HUES48 (cell line): Measurements from ENCODE around the gene NMRK1.
A peak's percentile ranks its signal among the peaks of the same experiment; 100 is the strongest.

Source experiments
- H3K27ac ChIP-seq: one replicate; pipeline ENCODE4 v1.7.0; 2013; ENCODE audit warnings: low read depth, low read length, inconsistent platforms
- H3K27me3 ChIP-seq: 2 replicates; pipeline ENCODE4 v1.6.1; 2013; ENCODE audit warnings: mild to moderate bottlenecking, low read length; ENCODE audit not compliant: control insufficient read depth, insufficient read depth
- H3K36me3 ChIP-seq: 2 replicates; pipeline ENCODE4 v1.6.1; 2013; ENCODE audit warnings: low read length; ENCODE audit not compliant: control insufficient read depth, insufficient read depth
- H3K4me1 ChIP-seq: 2 replicates; pipeline ENCODE4 v1.6.1; 2013; ENCODE audit warnings: mild to moderate bottlenecking, low read length; ENCODE audit not compliant: control insufficient read depth, insufficient read depth
- H3K4me3 ChIP-seq: 2 replicates; pipeline ENCODE4 v1.5.1; 2013; ENCODE audit warnings: mild to moderate bottlenecking, low read depth, low read length
- H3K9ac ChIP-seq: 2 replicates; pipeline ENCODE4 v1.6.1; 2013; ENCODE audit warnings: mild to moderate bottlenecking, low read depth, low read length, moderate library complexity
- H3K9me3 ChIP-seq: 2 replicates; pipeline ENCODE4 v1.6.1; 2013; ENCODE audit warnings: low read length; ENCODE audit not compliant: control insufficient read depth, insufficient read depth

NMRK1 gene

GRCh38 chr9:75087824-75088645 is at the start of gene NMRK1, which contains the start of gene OSTF1:
TSS of gene NMRK1 (minus strand) at chr9:75088155. CDS start at chr9:75083115, 5,040 bp downstream.
TSS of gene OSTF1 (plus strand) at chr9:75088514. CDS start at chr9:75088693, 179 bp downstream.
- Histone ChIP-seq H3K36me3 (no peaks in the 10 kb centered on the region), H3K27ac (peak within 1 kb of the TSS; percentile 80), H3K9ac (peak within 1 kb of the TSS; percentile 74), H3K9me3 (no peaks in the 10 kb centered on the region), H3K4me1 (peaks cover 29% of the 10 kb centered on the region), H3K27me3 (no peaks in the 10 kb centered on the region; the same call in 1 of the 2 replicates), H3K4me3 (peak within 1 kb of the TSS; percentile 74)

GRCh38 chr9:75134495-75134894 is 46.5 kb upstream of the NMRK1 start:
- Histone ChIP-seq H3K9ac (no peak overlapping the region), H3K36me3 (no peaks in the 10 kb centered on the region), H3K4me3 (no peak overlapping the region), H3K4me1 (peaks cover 8% of the 10 kb centered on the region), H3K27ac (no peak overlapping the region), H3K9me3 (no peaks in the 10 kb centered on the region), H3K27me3 (no peaks in the 10 kb centered on the region)

DNA sequence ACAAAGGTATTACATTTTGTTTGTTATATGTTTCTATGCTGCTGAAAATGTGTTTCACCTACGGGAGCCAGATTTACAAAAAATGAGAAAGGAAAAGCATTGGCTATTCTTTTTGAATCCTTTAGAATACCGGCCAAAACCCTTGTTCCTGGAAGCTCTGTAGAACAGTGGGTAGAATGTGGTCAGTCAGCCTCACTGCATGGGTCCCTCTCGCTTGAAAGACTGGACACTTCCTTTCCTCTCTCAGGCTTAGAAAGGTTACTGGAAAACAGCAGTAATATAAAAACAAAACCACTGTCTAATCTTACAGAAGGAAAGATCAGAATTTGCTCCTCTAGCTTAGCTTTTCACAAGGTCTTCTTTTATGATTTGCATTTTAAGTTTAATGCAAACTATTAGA is 45.4 kb upstream of the NMRK1 start:
- no peaks in the 10 kb centered on the region for H3K9me3 ChIP-seq
- H3K27ac ChIP-seq, result no peak overlapping the region
- no peak overlapping the region for H3K4me3 ChIP-seq
- H3K9ac ChIP-seq, result no peak overlapping the region
- H3K36me3 ChIP-seq, result no peaks in the 10 kb centered on the region
- H3K4me1 ChIP-seq, result peaks cover 11% of the 10 kb centered on the region
- H3K27me3 ChIP-seq, result no peaks in the 10 kb centered on the region

DNA sequence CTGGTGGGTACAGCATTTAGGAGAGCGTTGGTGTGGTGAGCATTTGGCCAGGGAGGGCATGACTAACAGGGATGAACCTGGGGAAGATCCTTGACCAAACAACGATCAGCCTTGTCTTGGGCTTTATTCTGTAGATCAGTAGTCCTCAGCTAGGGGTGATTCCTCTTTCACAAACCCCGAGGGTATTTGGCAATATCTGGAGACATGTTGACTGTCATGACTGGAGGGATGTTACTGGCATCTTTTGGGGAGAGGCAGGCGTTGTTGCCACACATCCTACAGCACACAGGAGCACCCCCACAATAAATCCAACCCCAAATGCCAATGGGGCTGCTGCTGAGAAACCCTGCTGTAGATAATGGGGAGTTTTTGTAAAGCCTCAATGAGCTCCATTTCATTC is 44.3 kb upstream of the NMRK1 start:
- Histone ChIP-seq H3K9me3 (no peaks in the 10 kb centered on the region), H3K27me3 (no peaks in the 10 kb centered on the region), H3K9ac (no peak overlapping the region), H3K36me3 (no peaks in the 10 kb centered on the region), H3K27ac (no peak overlapping the region), H3K4me3 (no peak overlapping the region), H3K4me1 (peaks cover 11% of the 10 kb centered on the region)

- no peaks in the 10 kb centered on the region for H3K36me3 ChIP-seq
- no peak overlapping the region for H3K4me3 ChIP-seq
- H3K27me3 ChIP-seq, result no peaks in the 10 kb centered on the region
- H3K9me3 ChIP-seq, result no peaks in the 10 kb centered on the region
- H3K27ac ChIP-seq, result no peak overlapping the region
- peaks cover 11% of the 10 kb centered on the region for H3K4me1 ChIP-seq
- no peak overlapping the region for H3K9ac ChIP-seq
Observed at GRCh38 chr9:75131700-75132099, 43.7 kb upstream of the NMRK1 start.

DNA sequence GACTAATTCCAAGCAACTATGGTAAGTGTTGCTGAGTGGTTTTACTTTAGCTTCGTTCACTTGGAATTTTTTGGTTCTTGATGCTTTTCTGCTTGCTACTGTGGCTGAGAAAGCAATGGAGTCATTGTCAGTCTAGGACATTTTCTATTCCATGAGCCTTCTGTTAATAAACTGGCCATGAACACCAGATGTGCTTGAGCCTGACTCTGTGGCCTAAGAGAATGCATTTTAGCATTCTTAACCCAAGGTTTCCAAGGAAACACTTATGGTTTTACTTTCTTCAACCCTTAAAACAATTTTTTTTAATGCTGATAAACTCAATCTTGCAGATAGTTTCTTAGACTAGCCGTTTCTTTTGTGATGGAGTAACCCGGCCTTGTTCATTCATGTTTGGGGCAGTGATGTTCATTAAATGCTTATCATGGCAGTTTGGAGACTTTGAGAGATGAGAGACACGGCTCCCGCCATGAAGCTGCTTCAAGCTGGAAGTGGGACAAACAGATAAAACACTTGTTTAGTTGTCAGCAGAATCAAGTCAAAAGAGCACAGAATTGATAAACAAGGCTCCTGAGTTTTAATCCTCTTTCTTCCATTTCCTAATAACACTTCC is 42.8 kb upstream of the NMRK1 start:
- no peaks in the 10 kb centered on the region for H3K36me3 ChIP-seq
- H3K9ac ChIP-seq, result no peak overlapping the region
- peaks cover 11% of the 10 kb centered on the region for H3K4me1 ChIP-seq

DNA sequence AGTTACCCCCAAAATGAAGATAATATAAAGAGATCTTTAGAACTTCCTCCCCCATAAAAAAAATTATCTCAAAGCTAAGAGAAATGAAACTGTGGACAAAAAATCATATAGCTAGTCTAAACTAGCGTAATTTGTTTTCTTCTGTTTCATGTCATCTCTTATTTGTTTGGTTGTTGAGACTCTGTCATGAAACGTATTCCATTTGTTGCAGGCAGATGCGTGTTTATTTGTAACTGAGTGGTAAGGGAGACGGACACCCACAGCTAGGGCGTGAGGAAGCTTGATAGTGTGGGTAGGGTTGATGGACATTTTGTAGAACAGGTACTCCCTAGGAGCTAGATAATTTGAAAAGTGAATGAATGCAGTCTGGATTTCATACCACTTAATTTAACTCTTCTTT is 42.2 kb upstream of the NMRK1 start:
- no peak overlapping the region for H3K4me3 ChIP-seq
- H3K4me1 ChIP-seq, result peaks cover 11% of the 10 kb centered on the region
- no peak overlapping the region for H3K9ac ChIP-seq
- H3K27ac ChIP-seq, result no peak overlapping the region
- no peaks in the 10 kb centered on the region for H3K36me3 ChIP-seq
- no peaks in the 10 kb centered on the region for H3K27me3 ChIP-seq
- H3K9me3 ChIP-seq, result no peaks in the 10 kb centered on the region

More for the DNA sequence above, 42.8 kb upstream of the NMRK1 start:
- Histone ChIP-seq H3K27ac (no peak overlapping the region), H3K9me3 (no peaks in the 10 kb centered on the region), H3K4me3 (no peak overlapping the region), H3K27me3 (no peaks in the 10 kb centered on the region)

DNA sequence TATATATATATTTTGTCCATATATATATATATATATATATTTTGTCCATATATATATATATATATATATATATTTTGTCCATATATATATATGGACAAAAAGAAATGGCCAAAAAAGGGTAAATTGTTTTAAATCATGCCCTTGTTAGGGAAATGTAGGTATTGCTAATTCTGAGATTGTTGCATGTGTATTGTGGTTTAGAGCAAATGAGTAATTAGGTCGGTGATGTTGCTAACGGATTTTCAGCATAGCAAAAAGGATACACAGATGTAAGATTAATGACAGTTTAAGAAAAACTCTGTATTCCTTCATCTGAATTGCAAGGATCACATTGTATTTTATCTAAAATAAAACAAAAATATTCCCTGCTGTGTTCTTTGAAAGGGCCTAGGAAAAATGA is 40.6 kb upstream of the NMRK1 start:
- H3K4me3 ChIP-seq, result no peak overlapping the region
- H3K36me3 ChIP-seq, result no peaks in the 10 kb centered on the region
- H3K27me3 ChIP-seq, result no peaks in the 10 kb centered on the region
- peaks cover 9% of the 10 kb centered on the region for H3K4me1 ChIP-seq
- no peak overlapping the region for H3K9ac ChIP-seq
- H3K9me3 ChIP-seq, result no peaks in the 10 kb centered on the region
- H3K27ac ChIP-seq, result no peak overlapping the region

DNA sequence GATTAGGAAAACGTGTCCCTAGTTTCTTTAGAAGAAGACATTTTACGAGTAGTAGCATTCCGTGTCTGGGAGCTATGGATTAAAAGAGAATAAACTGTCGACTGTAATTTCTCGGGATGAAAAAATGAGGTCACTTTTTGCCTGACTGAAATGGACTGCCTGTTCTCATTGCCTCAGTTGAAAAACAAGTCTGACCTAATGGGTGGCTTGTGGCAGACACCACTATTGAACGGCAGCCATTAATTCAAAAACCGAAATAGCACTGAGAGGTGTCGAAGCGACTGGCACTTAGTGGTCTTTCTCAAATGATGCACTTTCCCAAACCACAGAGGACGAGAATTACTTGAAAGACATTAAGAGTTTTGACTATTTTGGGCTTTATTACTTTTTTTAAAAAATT is 35.7 kb upstream of the NMRK1 start:
- no peaks in the 10 kb centered on the region for H3K9me3 ChIP-seq
- H3K27me3 ChIP-seq, result no peaks in the 10 kb centered on the region
- H3K4me3 ChIP-seq, result no peak overlapping the region
- H3K9ac ChIP-seq, result no peak overlapping the region
- no peaks in the 10 kb centered on the region for H3K36me3 ChIP-seq
- H3K27ac ChIP-seq, result no peak overlapping the region
- H3K4me1 ChIP-seq, result peaks cover 5% of the 10 kb centered on the region

- no peak overlapping the region for H3K4me3 ChIP-seq
- H3K9me3 ChIP-seq, result no peaks in the 10 kb centered on the region
- peaks cover 5% of the 10 kb centered on the region; the same call in 1 of the 2 replicates for H3K4me1 ChIP-seq
- H3K27ac ChIP-seq, result no peak overlapping the region
- no peaks in the 10 kb centered on the region for H3K36me3 ChIP-seq
- no peak overlapping the region for H3K9ac ChIP-seq
- H3K27me3 ChIP-seq, result no peaks in the 10 kb centered on the region
Observed at GRCh38 chr9:75121914-75122558, 34.1 kb upstream of the NMRK1 start.

GRCh38 chr9:75120686-75121085 is 32.7 kb upstream of the NMRK1 start:
- Histone ChIP-seq H3K36me3 (no peaks in the 10 kb centered on the region), H3K27me3 (no peaks in the 10 kb centered on the region)

More at GRCh38 chr9:75120686-75121085, 32.7 kb upstream of the NMRK1 start:
- Histone ChIP-seq H3K9ac (no peak overlapping the region), H3K27ac (no peak overlapping the region), H3K9me3 (no peaks in the 10 kb centered on the region), H3K4me1 (peaks cover 5% of the 10 kb centered on the region; the same call in 1 of the 2 replicates), H3K4me3 (no peak overlapping the region)
